Thyroid gland (tissue), 4 donors: Measurements from ENCODE around the gene FAXDC2. TPM values are rescaled to one million over a fixed set of nuclear protein-coding genes. Genes with fewer than 3 reads are reported as not detected.

Experiments used
- DNase-seq, 2 donors: peaks; one replicate each; pipeline ENCODE4 v3.0.0-alpha.2; 2019
- H3K27ac ChIP-seq, 3 donors: fragments of 200-600 bp; sonication (generic); 1 replicate in 2 of 3; 2 replicates in 1 of 3; pipeline ENCODE4 v1.5.1; 2016 to 2019; ENCODE audit warnings: mild to moderate bottlenecking in 1 of 3, moderate library complexity in 1 of 3
- H3K27me3 ChIP-seq: fragments of 200-600 bp; sonication (generic); one replicate; pipeline ENCODE4 v1.5.1; 2019
- H3K36me3 ChIP-seq, 2 donors: fragments of 200-600 bp; sonication (generic); one replicate each; pipeline ENCODE4 v1.5.1; 2016 to 2019
- H3K4me1 ChIP-seq, 2 donors: fragments of 200-600 bp; sonication (generic); one replicate each; pipeline ENCODE4 v1.5.1; 2017 to 2019
- H3K4me3 ChIP-seq, 3 donors: fragments of 200-600 bp; sonication (generic); replicated peaks in 1 of 3; 1 replicate in 2 of 3; 2 replicates in 1 of 3; pipeline ENCODE4 v1.5.1; 2016; ENCODE audit warnings: mild to moderate bottlenecking in 1 of 3
- H3K9me3 ChIP-seq: fragments of 200-600 bp; sonication (generic); one replicate; pipeline ENCODE4 v1.5.1; 2017
- POLR2A ChIP-seq, 2 donors: fragments of 450-650 bp; IDR thresholded peaks; one replicate each; pipeline ENCODE4 v1.6.1; 2017; ENCODE audit warnings: antibody characterized with exemption in 2 of 2, mild to moderate bottlenecking in 2 of 2, moderate library complexity in 1 of 2
- WGBS, 2 donors: methylation state at CpG; one replicate each; pipeline ENCODE4 v1.1.5; 2017; 5-methylcytosine and 5-hydroxymethylcytosine counted together
- intact Hi-C: fragments of 100-400 bp; cut with DNase I; formaldehyde crosslinking; loops from one replicate; pipeline ENCODE4 v1.15.1; 2023
- total RNA-seq, 4 donors: library from RNA; depleted of rRNA; stranded (reverse); fragments of >200 nt; gene quantifications; one replicate each; pipeline ENCODE4 v1.2.3, GENCODE V29; 2016
- TF ChIP-seq, protein P1 (sequence below), 6 experiments: fragments of 200-600 bp in 3 of 6; fragments of 450-650 bp in 3 of 6; sonication (generic) in 3 of 6; IDR thresholded peaks; one replicate each; pipeline ENCODE4 v1.5.1; 2016 to 2019; ENCODE audit warnings: antibody characterized with exemption in 6 of 6, mild to moderate bottlenecking in 2 of 6, inconsistent platforms in 1 of 6, moderate library complexity in 1 of 6

The FAXDC2 gene, protein sequence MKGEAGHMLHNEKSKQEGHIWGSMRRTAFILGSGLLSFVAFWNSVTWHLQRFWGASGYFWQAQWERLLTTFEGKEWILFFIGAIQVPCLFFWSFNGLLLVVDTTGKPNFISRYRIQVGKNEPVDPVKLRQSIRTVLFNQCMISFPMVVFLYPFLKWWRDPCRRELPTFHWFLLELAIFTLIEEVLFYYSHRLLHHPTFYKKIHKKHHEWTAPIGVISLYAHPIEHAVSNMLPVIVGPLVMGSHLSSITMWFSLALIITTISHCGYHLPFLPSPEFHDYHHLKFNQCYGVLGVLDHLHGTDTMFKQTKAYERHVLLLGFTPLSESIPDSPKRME
- total RNA-seq, result 100 to 1,000 TPM in 1 of 4 donors, 10 to 100 TPM in 3; 47.0 to 148 (median 52.9) TPM

DNA sequence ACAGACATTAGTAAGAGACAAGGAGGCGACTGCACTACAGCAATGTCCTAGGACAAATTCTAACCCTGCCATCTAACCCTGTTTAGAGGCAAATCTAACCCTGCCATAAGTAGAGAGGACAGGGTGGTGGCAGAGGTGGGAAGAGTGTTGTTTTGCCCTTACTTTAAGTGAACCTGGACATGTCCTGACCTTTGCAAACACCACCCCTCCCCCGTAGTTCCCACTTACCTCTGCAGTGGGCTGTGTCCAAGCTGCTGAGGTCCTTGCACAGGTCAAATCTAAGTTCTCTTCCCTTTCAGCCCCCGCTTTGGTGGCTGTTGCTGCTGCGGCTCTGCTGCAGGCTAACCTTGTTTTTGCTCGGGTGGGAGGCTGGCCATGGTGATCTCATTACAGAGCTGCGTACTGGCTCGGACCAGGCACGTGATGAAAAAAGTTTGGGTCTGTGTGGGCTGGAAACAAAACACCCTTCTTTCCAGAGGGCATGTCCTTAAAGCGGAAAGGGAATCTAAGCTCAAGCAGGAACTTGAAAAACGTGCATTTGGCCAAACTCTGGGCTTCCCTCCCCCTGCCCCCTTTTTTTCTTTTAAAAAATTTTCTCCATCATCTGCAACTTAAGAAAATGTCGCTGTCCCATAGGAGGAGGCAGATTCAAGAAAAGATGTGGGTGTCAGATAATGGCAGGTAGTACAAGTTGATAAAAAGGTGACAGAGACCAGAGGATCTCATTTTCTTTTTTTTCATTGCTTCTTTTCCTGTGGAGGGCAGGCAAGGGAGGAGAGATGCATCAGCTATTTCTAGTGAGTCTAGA lies at the start of gene FAXDC2:
Gene FAXDC2 (minus strand): TSS at position 349 of the 808 bp plus-strand sequence. CDS start 12,425 bp downstream, outside the sequence.
- WGBS, 2 donors, result 3 to 6% methylated on average over 11 of the region's 11 CpGs
- TF ChIP-seq POLR2A (IDR thresholded peaks at IDR 0.05), result peak; percentile 30 to 90
- TF ChIP-seq, protein P1, sequence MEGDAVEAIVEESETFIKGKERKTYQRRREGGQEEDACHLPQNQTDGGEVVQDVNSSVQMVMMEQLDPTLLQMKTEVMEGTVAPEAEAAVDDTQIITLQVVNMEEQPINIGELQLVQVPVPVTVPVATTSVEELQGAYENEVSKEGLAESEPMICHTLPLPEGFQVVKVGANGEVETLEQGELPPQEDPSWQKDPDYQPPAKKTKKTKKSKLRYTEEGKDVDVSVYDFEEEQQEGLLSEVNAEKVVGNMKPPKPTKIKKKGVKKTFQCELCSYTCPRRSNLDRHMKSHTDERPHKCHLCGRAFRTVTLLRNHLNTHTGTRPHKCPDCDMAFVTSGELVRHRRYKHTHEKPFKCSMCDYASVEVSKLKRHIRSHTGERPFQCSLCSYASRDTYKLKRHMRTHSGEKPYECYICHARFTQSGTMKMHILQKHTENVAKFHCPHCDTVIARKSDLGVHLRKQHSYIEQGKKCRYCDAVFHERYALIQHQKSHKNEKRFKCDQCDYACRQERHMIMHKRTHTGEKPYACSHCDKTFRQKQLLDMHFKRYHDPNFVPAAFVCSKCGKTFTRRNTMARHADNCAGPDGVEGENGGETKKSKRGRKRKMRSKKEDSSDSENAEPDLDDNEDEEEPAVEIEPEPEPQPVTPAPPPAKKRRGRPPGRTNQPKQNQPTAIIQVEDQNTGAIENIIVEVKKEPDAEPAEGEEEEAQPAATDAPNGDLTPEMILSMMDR (IDR thresholded peaks at IDR 0.05), result no peak
- DNase-seq, result peak; percentile 85 to 88
- Histone ChIP-seq H3K36me3 (no peaks in the 10 kb centered on the region), H3K4me3 (peak within 1 kb of the TSS in 2 of 3 donors; percentile 26 to 32), H3K4me1 (peaks cover 31% of the 10 kb centered on the region in 2 donors), H3K9me3 (no peaks in the 10 kb centered on the region), H3K27ac (peak within 1 kb of the TSS; percentile 75 to 84 (median 81)), H3K27me3 (no peaks in the 10 kb centered on the region)
- intact Hi-C loops, result loop anchor here (10.0 kb wide), 1 partner anchor 96 kb away; the partner anchor contains the start of gene LARP1

DNA sequence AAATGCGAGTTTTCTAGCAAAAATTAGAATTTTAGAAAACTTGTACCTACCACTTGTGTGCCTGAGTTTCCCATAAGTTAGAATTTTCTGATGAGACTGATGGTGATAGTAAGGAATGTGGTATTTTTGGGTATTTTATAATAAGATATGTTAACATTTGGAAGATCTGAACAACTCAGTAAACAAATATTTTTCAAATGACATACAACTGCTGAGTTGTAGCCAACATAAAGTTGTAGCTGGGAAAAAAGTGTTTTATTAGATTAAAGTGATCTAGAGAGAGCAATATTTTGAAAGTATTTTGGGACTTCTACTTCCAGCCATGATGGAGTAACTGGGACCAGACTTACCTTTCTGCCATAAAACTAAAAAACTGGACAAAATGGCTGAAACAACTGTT lies 49.7 kb upstream of the FAXDC2 start:
- no peak overlapping the region for H3K4me3 ChIP-seq
- H3K4me1 ChIP-seq, result no peaks in the 10 kb centered on the region
- DNase-seq, result no peak
- H3K27me3 ChIP-seq, result no peaks in the 10 kb centered on the region
- WGBS, 2 donors, result 89 to 95% methylated on average over 1 of the region's 1 CpG
- intact Hi-C loops, result no loop called here
- peaks cover 45 to 51% of the 10 kb centered on the region in 2 donors for H3K36me3 ChIP-seq
- H3K27ac ChIP-seq, result no peak overlapping the region
- no peaks in the 10 kb centered on the region for H3K9me3 ChIP-seq
- TF ChIP-seq POLR2A (IDR thresholded peaks at IDR 0.05), result no peak
- TF ChIP-seq, protein P1 (IDR thresholded peaks at IDR 0.05), result no peak

DNA sequence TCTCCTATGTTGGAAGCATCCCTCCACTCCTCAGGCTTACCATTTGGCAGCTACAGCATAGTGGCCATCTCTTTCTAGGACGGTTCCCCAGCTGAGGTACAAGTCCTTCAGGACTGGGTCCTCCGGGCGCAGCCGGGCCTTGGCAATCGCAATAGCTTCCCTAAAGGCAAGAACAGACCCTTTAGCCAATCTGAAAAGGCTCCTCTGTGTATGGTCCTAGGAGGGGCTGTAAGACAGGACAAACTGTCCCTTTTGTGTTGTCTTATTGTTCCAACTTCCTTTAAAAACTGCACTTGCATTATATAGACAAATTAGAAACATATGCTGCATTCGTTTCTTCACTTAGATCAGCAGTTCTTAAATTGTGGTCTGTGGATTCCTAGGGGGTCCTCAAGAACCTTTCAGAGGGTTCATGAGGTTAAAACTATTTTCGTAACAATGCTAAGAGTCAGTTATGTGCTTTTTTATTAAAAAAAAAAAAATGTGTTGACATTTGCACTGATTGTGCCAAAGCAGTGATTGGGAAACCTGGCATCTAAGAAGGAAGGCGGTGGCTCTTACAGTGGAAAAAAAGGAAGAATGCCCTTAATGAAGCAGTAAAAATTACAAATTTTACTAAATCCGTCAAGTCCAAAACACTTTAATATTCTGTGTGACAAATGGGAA lies 48.9 kb upstream of the FAXDC2 start:
- Histone ChIP-seq H3K27ac (peak overlapping the region in 1 of 3 donors; percentile 24), H3K4me3 (no peak overlapping the region), H3K27me3 (no peaks in the 10 kb centered on the region), H3K36me3 (peaks cover 45 to 50% of the 10 kb centered on the region in 2 donors), H3K4me1 (no peaks in the 10 kb centered on the region), H3K9me3 (no peaks in the 10 kb centered on the region)
- WGBS, 2 donors, result 90 to 92% methylated on average over 9 of the region's 9 CpGs
- intact Hi-C loops, result no loop called here
- TF ChIP-seq POLR2A (IDR thresholded peaks at IDR 0.05), result no peak
- TF ChIP-seq, protein P1 (IDR thresholded peaks at IDR 0.05), result no peak
- DNase-seq, result no peak

DNA sequence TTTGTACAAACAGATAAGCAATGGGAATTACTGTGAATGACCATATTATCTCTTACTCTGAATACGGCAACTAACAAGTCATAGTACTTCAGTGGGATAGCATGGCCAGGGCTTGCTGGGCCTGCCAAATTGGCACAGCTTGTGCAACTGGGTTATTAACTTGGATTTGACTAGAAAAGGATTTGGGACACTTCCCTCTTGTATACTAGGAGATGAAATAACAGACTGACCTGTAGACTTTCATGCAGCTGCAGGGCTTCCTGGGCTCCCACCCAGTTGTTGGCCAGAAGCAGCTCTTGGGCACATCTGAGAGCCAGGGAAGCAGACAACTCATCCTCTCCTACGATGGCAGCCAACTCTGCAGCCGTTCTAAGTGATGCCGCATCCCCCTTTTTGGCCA lies 47.8 kb upstream of the FAXDC2 start:
- no peak for DNase-seq
- Histone ChIP-seq H3K4me1 (no peaks in the 10 kb centered on the region), H3K4me3 (no peak overlapping the region), H3K27me3 (no peaks in the 10 kb centered on the region), H3K9me3 (no peaks in the 10 kb centered on the region), H3K36me3 (peaks cover 45 to 57% of the 10 kb centered on the region in 2 donors), H3K27ac (no peak overlapping the region)
- no peak for TF ChIP-seq POLR2A (IDR thresholded peaks at IDR 0.05)
- TF ChIP-seq, protein P1 (IDR thresholded peaks at IDR 0.05), result no peak
- WGBS, 2 donors, result 91 to 94% methylated on average over 4 of the region's 4 CpGs
- intact Hi-C loops, result no loop called here
